HepG2 (cell line): ENCODE results near the gene KIAA1958. TPM values are rescaled to one million over a fixed set of nuclear protein-coding genes. Genes with fewer than 3 reads are reported as not detected.

Source experiments
- ATAC-seq: fragments of 200-7000 bp; cut with Tn5 transposase; 3 replicates; pipeline ENCODE4 v1.9.1; 2020; ENCODE audit warnings: mild to moderate bottlenecking, moderate library complexity
- BruUV-seq: library from RNA; stranded (reverse); fragments of 400-500 nt; replicated peaks from 2 replicates; lab custom pipeline; 2021; lab: Mats Ljungman, UMichigan
- CTCF ChIA-PET: fragments of 300-600 bp; formaldehyde crosslinking; extraction: SDS; loops from one replicate; lab custom pipeline; 2021; ENCODE audit warnings: low total read pairs, inconsistent platforms, low intra/inter-chr PET ratio; lab: Yijun Ruan, JAX
- POLR2A ChIA-PET: fragments of 350-600 bp; sonication (Branson Sonifier 250); formaldehyde crosslinking; loops from one replicate; lab custom pipeline; 2020; ENCODE audit warnings: antibody characterized with exemption, inconsistent platforms; lab: Yijun Ruan, JAX
- DNase-seq: peaks from one replicate; pipeline ENCODE4 v3.0.0-alpha.2; 2015; ENCODE audit warnings: low spot score
- FAIRE-seq: peaks from 3 replicates; lab custom pipeline; 2011; peaks lifted over from hg19 to GRCh38; lab: Jason Lieb, UNC
- H2AFZ ChIP-seq: one replicate; pipeline ENCODE4 v1.6.1; 2011; ENCODE audit warnings: low read length, inconsistent platforms
- H3K27ac ChIP-seq: fragments of 300-600 bp; 3 replicates; pipeline ENCODE4 v1.8.0; 2011; ENCODE audit warnings: mixed run types, mild to moderate bottlenecking, mixed read lengths, low read length, inconsistent platforms; ENCODE audit not compliant: insufficient read depth; ENCODE audit errors: extremely low read length
- H3K27me3 ChIP-seq, 2 experiments: fragments of 200-600 bp in 1 of 2; 2 replicates in 1 of 2; 3 replicates in 1 of 2; pipeline versions ENCODE4 v1.6.0 to v1.8.0; 2011; ENCODE audit warnings: low read length in 2 of 2, mild to moderate bottlenecking in 2 of 2, moderate library complexity in 2 of 2, inconsistent platforms in 1 of 2; ENCODE audit not compliant: insufficient read depth in 2 of 2, control insufficient read depth in 1 of 2
- H3K36me3 ChIP-seq, 2 experiments: fragments of 200-600 bp in 1 of 2; replicated peaks in 1 of 2; 2 replicates in 1 of 2; 3 replicates in 1 of 2; pipeline versions ENCODE4 v1.5.1 to v1.8.0; 2011; ENCODE audit warnings: low read length in 2 of 2, inconsistent platforms in 1 of 2; ENCODE audit not compliant: insufficient read depth in 2 of 2, control insufficient read depth in 1 of 2
- H3K4me1 ChIP-seq: 2 replicates; pipeline ENCODE4 v1.5.1; 2012; ENCODE audit warnings: low read length, inconsistent platforms; ENCODE audit not compliant: insufficient read depth
- H3K4me2 ChIP-seq: 2 replicates; pipeline ENCODE4 v1.6.0; 2011; ENCODE audit warnings: low read depth, low read length, inconsistent platforms
- H3K4me3 ChIP-seq, 3 experiments: fragments of 200-600 bp in 1 of 3; sonication (generic), shearing (Covaris generic) in 1 of 3; replicated peaks in 1 of 3; 2 replicates each; pipeline ENCODE4 v1.5.1; 2011 to 2016; ENCODE audit warnings: low read length in 3 of 3, inconsistent platforms in 2 of 3, low read depth in 2 of 3, mild to moderate bottlenecking in 2 of 3, control low read depth in 1 of 3, mixed read lengths in 1 of 3; ENCODE audit not compliant: insufficient read depth in 1 of 3
- H3K79me2 ChIP-seq: one replicate; pipeline ENCODE4 v1.6.1; 2011; ENCODE audit warnings: low read length, inconsistent platforms; ENCODE audit not compliant: insufficient read depth
- H3K9ac ChIP-seq: 2 replicates; pipeline ENCODE4 v1.6.0; 2011; ENCODE audit warnings: mild to moderate bottlenecking, low read depth, low read length, inconsistent platforms; ENCODE audit not compliant: insufficient read depth
- H3K9me3 ChIP-seq: 2 replicates; pipeline ENCODE4 v1.5.1; 2012; ENCODE audit warnings: mild to moderate bottlenecking, low read length
- H4K20me1 ChIP-seq: 2 replicates; pipeline ENCODE4 v1.6.0; 2011; ENCODE audit warnings: inconsistent platforms, mild to moderate bottlenecking, low read length, moderate library complexity; ENCODE audit not compliant: insufficient read depth
- ARNTL ChIP-seq: sonication (generic); formaldehyde crosslinking; IDR thresholded peaks from 2 replicates; pipeline ENCODE4 v1.4.0; 2020; ENCODE audit warnings: mild to moderate bottlenecking, missing genetic modification reagents
- FOXA3 ChIP-seq: IDR thresholded peaks from 2 replicates; pipeline ENCODE4 v1.6.1; 2016; ENCODE audit warnings: missing genetic modification reagents, missing compliant biosample characterization
- FOXP1 ChIP-seq, 2 experiments: fragments of 450-650 bp in 1 of 2; IDR thresholded peaks; 2 replicates each; pipeline ENCODE4 v1.6.1; 2017 to 2018; ENCODE audit warnings: antibody characterized with exemption in 1 of 2
- GLMP ChIP-seq: sonication (generic); formaldehyde crosslinking; IDR thresholded peaks from 2 replicates; pipeline ENCODE4 v1.9.0; 2021; ENCODE audit warnings: missing genetic modification reagents, mild to moderate bottlenecking, borderline replicate concordance
- HNRNPLL ChIP-seq: fragments of 200-400 bp; formaldehyde crosslinking; IDR thresholded peaks from 2 replicates; pipeline ENCODE4 v1.6.1; 2017; ENCODE audit warnings: mild to moderate bottlenecking, low read depth, low read length; ENCODE audit not compliant: poor library complexity, severe bottlenecking
- MED1 ChIP-seq: sonication (generic); formaldehyde crosslinking; IDR thresholded peaks from 2 replicates; pipeline ENCODE4 v1.4.0; 2020; ENCODE audit warnings: missing genetic modification reagents
- SNAPC4 ChIP-seq: sonication (generic); formaldehyde crosslinking; IDR thresholded peaks from 2 replicates; pipeline ENCODE4 v1.4.0; 2020; ENCODE audit warnings: mild to moderate bottlenecking, missing genetic modification reagents
- TAF15 ChIP-seq: fragments of 200-400 bp; formaldehyde crosslinking; IDR thresholded peaks from one replicate; pipeline ENCODE4 v1.6.1; 2018; ENCODE audit warnings: mild to moderate bottlenecking, low read depth, low read length; ENCODE audit not compliant: poor library complexity, severe bottlenecking
- ZNF382 ChIP-seq: sonication (generic); formaldehyde crosslinking; IDR thresholded peaks from 2 replicates; pipeline ENCODE4 v1.5.0; 2020; ENCODE audit warnings: missing genetic modification reagents, mild to moderate bottlenecking, borderline replicate concordance
- ZNF431 ChIP-seq: sonication (generic); formaldehyde crosslinking; IDR thresholded peaks from 2 replicates; pipeline ENCODE4 v1.9.0; 2022; ENCODE audit warnings: missing genetic modification reagents, low read depth, mild to moderate bottlenecking, borderline replicate concordance
- ZNF574 ChIP-seq: sonication (generic); formaldehyde crosslinking; IDR thresholded peaks from 2 replicates; pipeline ENCODE4 v1.4.0; 2020; ENCODE audit warnings: missing genetic modification reagents
- ZNF773 ChIP-seq: sonication (generic); formaldehyde crosslinking; IDR thresholded peaks from 2 replicates; pipeline ENCODE4 v1.4.0; 2020; ENCODE audit warnings: missing genetic modification reagents, borderline replicate concordance
- ZSCAN21 ChIP-seq: sonication (generic); formaldehyde crosslinking; IDR thresholded peaks from 2 replicates; pipeline ENCODE4 v1.8.0; 2022; ENCODE audit warnings: mild to moderate bottlenecking, missing genetic modification reagents, moderate library complexity, borderline replicate concordance
- ZSCAN25 ChIP-seq: sonication (generic); formaldehyde crosslinking; IDR thresholded peaks from 2 replicates; pipeline ENCODE4 v1.8.0; 2022; ENCODE audit warnings: mild to moderate bottlenecking, missing genetic modification reagents
- ZSCAN9 ChIP-seq: IDR thresholded peaks from 2 replicates; pipeline ENCODE4 v1.6.1; 2016; ENCODE audit warnings: borderline replicate concordance
- WGBS: methylation state at CpG from one replicate; pipeline ENCODE4 v1.1.6; 2017; ENCODE audit warnings: low lambda C conversion rate; 5-methylcytosine and 5-hydroxymethylcytosine counted together
- in situ Hi-C: cut with HindIII; loops from 2 replicates; pipeline ENCODE4 v1.10.0; 2017; ENCODE audit warnings: low pct_unique_long_range_greater_than_20kb; ENCODE audit not compliant: extremely low pct_ligation_motif_present
- intact Hi-C: fragments of 100-400 bp; cut with micrococcal nuclease; formaldehyde crosslinking; loops from one replicate; pipeline ENCODE4 v1.10.0; 2022; ENCODE audit not compliant: unreplicated experiment
- polyA plus RNA-seq, 8 experiments: library from polyadenylated mRNA; depleted of rRNA in 3 of 8; stranded (reverse) in 7 of 8; unstranded in 1 of 8; fragments of >200 nt; fragmentation: Illumina TruSeq in 4 of 8; extraction: Trizol in 4 of 8; gene quantifications; 2 replicates each; pipeline versions ENCODE4 v1.2.1 to v1.2.3, GENCODE V29; 2011 to 2016; ENCODE audit warnings: low read depth in 4 of 8, missing spikeins in 1 of 8, mixed read lengths in 1 of 8; ENCODE audit not compliant: insufficient read depth in 1 of 8
- total RNA-seq, 5 experiments: library from RNA; depleted of rRNA; stranded (reverse); fragments of >200 nt; fragmentation: Illumina TruSeq; extraction: Trizol; gene quantifications; 2 replicates each; pipeline ENCODE4 v1.2.3, GENCODE V29; 2016; ENCODE audit warnings: low read depth in 1 of 5

The KIAA1958 gene
- total and polyA plus RNA-seq, 2 of the 13 experiments (the other 11 are each of a cell fraction or from before 2014, with no cell fraction given) = 8.5 to 10.3 TPM

DNA sequence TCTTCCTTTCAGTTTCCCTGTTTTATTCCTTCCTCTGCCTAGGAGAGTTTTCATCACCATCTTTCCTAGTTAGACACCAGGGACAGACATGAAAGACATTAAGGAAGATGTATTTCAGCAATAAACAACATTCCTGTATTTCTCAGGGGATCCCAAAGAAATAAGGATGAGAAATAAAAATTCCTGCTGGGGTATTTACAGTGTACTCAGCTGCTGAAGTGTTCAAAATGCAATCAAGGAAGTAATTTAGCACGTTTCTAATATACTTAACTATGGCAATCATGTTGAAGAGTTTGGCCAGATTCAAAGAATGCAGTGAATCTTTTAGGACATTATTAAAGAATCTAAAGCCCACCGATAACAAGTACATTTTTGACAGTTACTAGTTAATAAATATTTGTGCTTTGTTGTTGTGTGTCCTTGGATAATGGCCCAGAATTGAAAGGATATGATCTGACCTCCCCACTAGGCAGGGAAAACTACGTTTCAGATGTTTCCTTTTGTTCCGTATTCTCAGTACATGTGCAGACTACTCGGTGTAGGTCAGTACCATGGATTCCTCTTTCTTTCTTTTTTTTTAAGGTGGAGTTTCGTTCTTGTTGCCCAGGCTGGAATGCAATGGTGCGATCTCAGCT, 184.5 kb downstream of the KIAA1958 start:
- in situ Hi-C loops = no loop called here
- H3K4me1 ChIP-seq = no peaks in the 10 kb centered on the region
- BruUV-seq = no TSS peak
- intact Hi-C loops = no loop called here
- no peak overlapping the region for H3K27ac ChIP-seq
- TF ChIP-seq FOXP1 (IDR thresholded peaks at IDR 0.05) = no peak
- no peak for TF ChIP-seq FOXP1 (CRISPR knock-in tag; IDR thresholded peaks at IDR 0.05)
- TF ChIP-seq TAF15 = no peak
- TF ChIP-seq ZNF574 (CRISPR knock-in tag) = no peak
- no peak for TF ChIP-seq SNAPC4 (CRISPR knock-in tag)
- TF ChIP-seq ZSCAN25 = no peak
- no peak for TF ChIP-seq ZNF382 (CRISPR knock-in tag)
- TF ChIP-seq ARNTL (CRISPR knock-in tag) = no peak
- no peak for TF ChIP-seq ZNF431
- no peak for TF ChIP-seq ZSCAN9 (CRISPR knock-in tag)
- no peak for TF ChIP-seq GLMP (CRISPR knock-in tag)
- no peak for TF ChIP-seq MED1 (CRISPR knock-in tag)
- TF ChIP-seq ZSCAN21 (CRISPR knock-in tag) = no peak
- TF ChIP-seq ZNF773 = no peak
- no peak for TF ChIP-seq HNRNPLL
- no peak for TF ChIP-seq FOXA3 (CRISPR knock-in tag)
- H4K20me1 ChIP-seq = no peaks in the 10 kb centered on the region
- H2AFZ ChIP-seq = no peak overlapping the region
- H3K9ac ChIP-seq = no peak overlapping the region
- no peaks in the 10 kb centered on the region for H3K9me3 ChIP-seq
- no peaks in the 10 kb centered on the region for H3K27me3 ChIP-seq
- ATAC-seq (no peak), DNase-seq (no peak), FAIRE-seq (no peak)
- ChIA-PET CTCF (no interaction called here), POLR2A (no interaction called here)
- H3K79me2 ChIP-seq = no peaks in the 10 kb centered on the region
- H3K36me3 ChIP-seq = no peaks in the 10 kb centered on the region
- H3K4me3 ChIP-seq = no peak overlapping the region
- H3K4me2 ChIP-seq = no peak overlapping the region
- 93% methylated on average over 7 of the region's 7 CpGs for WGBS
